ENCODE data around the gene SLC9A4.
"Not testable (repeated sequence)": the region's sequence is repeated elsewhere in the genome, so short reads cannot be mapped to it uniquely, and the experiment has no call there.

SLC9A4 gene

GRCh38 chr2:102551329-102552096 is 78.5 kb downstream of the SLC9A4 start:
- no peak for DNase-seq

GRCh38 chr2:102553601-102554000 is 80.6 kb downstream of the SLC9A4 start:
- DNase-seq: no peak

- no peak for DNase-seq
These were observed 85.4 kb downstream of the SLC9A4 start for GRCh38 chr2:102558463-102558862.

GRCh38 chr2:102562542-102562941 is 89.5 kb downstream of the SLC9A4 start:
- DNase-seq: not testable (repeated sequence)

GRCh38 chr2:102575888-102576287 is 102.9 kb downstream of the SLC9A4 start:
- no peak for DNase-seq

GRCh38 chr2:102578376-102578775 is 105.3 kb downstream of the SLC9A4 start:
- DNase-seq: no peak

GRCh38 chr2:102581911-102582310 is 108.9 kb downstream of the SLC9A4 start:
- no peak for DNase-seq

GRCh38 chr2:102582845-102583244 is 109.8 kb downstream of the SLC9A4 start:
- DNase-seq: no peak

All from fibroblast of upper back skin (primary cell).